Ectodermal cell (in vitro differentiated cells): ENCODE data around the gene CEMIP.

Source experiments
- H3K27ac ChIP-seq: 2 replicates; pipeline ENCODE4 v1.7.0; 2013; ENCODE audit warnings: mild to moderate bottlenecking, low read depth, low read length; ENCODE audit not compliant: insufficient read depth, poor library complexity, severe bottlenecking
- H3K27me3 ChIP-seq: 2 replicates; pipeline ENCODE4 v1.7.0; 2013; ENCODE audit warnings: mild to moderate bottlenecking, low read length; ENCODE audit not compliant: insufficient read depth, control insufficient read depth, poor library complexity, severe bottlenecking
- H3K36me3 ChIP-seq: one replicate; pipeline ENCODE4 v1.7.0; 2013; ENCODE audit warnings: low read length; ENCODE audit not compliant: control insufficient read depth, insufficient read depth
- H3K4me1 ChIP-seq: one replicate; pipeline ENCODE4 v1.7.0; 2013; ENCODE audit warnings: low read length; ENCODE audit not compliant: control insufficient read depth, insufficient read depth
- H3K4me3 ChIP-seq: 2 replicates; pipeline ENCODE4 v1.7.0; 2013; ENCODE audit warnings: low read depth, low read length, control low read depth; ENCODE audit not compliant: insufficient read depth
- H3K9me3 ChIP-seq: 2 replicates; pipeline ENCODE4 v1.7.0; 2013; ENCODE audit warnings: mild to moderate bottlenecking, low read length, moderate library complexity; ENCODE audit not compliant: control insufficient read depth
- WGBS, 2 experiments: methylation state at CpG; one replicate each; pipeline ENCODE4 v1.1.7; 2013; ENCODE audit warnings: missing lambda C conversion rate in 2 of 2; 5-methylcytosine and 5-hydroxymethylcytosine counted together

Gene CEMIP

DNA sequence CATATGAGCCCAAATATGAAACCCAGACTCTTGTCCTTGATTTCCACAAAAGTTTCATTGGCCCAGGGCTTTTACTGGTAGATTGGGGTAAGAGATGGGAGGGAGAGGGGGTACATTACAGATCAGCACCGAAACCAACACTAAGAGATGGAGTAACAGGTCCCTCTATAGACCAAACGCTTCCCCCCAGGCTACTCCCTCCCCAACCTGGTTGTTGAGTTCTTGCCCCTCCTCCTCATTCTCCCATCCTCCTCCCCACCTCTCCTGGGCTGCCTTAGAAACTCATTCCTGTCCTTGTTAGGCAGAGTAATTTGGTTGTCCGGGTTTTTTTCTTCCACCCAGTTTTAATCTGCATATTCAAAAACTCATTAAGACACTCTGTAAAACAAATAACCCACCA, 136.3 kb downstream of the CEMIP start:
- Histone ChIP-seq H3K9me3 (no peaks in the 10 kb centered on the region), H3K27ac (no peak overlapping the region)

DNA sequence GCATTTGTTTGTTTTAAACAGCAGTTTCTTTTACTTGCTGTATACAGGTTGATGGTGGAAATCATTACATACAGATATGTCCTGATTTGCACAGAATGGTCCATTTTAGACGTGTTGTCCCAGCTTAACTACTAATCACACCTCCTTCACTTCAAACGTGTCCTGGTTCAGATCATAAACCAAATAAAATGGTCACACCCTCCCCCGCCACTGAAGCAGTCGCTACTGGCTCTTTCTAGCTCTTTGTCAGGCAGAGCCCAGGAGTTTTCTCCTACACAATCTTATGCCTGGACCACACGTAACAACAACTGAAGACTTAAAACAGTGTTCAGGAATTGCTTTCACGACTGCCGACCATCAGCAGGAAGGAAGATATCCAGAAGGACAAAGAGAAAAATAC, 136.9 kb downstream of the CEMIP start:
- H3K4me3 ChIP-seq, result no peak overlapping the region
- no peak overlapping the region for H3K27ac ChIP-seq
- H3K9me3 ChIP-seq, result no peaks in the 10 kb centered on the region
- no peaks in the 10 kb centered on the region for H3K36me3 ChIP-seq
- H3K27me3 ChIP-seq, result no peaks in the 10 kb centered on the region
- H3K4me1 ChIP-seq, result no peaks in the 10 kb centered on the region
- 70 to 72% methylated on average over 7 of the region's 7 CpGs for WGBS, 2 experiments

More for the DNA sequence above, 136.3 kb downstream of the CEMIP start:
- H3K36me3 ChIP-seq, result no peaks in the 10 kb centered on the region
- 25 to 28% methylated on average over 3 of the region's 3 CpGs for WGBS, 2 experiments
- no peak overlapping the region for H3K4me3 ChIP-seq
- H3K4me1 ChIP-seq, result no peaks in the 10 kb centered on the region
- no peaks in the 10 kb centered on the region for H3K27me3 ChIP-seq

DNA sequence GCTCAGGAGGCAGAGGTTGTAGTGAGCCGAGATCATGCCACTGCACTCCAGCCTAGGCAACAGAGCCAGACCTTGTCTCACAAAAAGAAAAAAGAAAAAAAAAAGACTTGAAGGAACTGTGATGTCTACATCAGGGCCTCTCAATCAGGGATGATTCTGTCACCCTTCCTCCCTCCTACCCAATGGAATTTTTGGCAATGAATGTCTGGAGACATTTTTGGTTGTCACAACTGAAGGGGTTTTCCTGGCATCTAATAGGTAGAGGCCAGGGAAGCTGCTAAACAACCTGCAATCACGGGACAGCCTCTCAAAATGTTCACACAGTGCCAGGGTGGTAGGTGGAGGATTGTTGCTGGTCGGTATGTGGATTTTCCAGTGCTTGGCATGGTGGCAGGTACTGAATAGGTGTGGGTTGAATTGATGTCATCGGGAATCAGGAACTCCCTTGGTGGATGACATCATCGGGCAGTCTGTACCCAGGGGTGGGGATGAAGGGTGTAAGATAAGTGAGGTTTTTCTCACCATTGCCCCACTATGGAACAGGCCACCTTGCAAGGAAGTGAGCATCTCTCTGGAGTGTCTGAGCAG, 139.1 kb downstream of the CEMIP start:
- H3K4me3 ChIP-seq, result no peak overlapping the region
- no peaks in the 10 kb centered on the region for H3K9me3 ChIP-seq
- H3K4me1 ChIP-seq, result no peaks in the 10 kb centered on the region
- H3K27me3 ChIP-seq, result no peaks in the 10 kb centered on the region
- WGBS, 2 experiments, result 94% methylated on average over 5 of the region's 5 CpGs
- no peaks in the 10 kb centered on the region for H3K36me3 ChIP-seq
- no peak overlapping the region for H3K27ac ChIP-seq

DNA sequence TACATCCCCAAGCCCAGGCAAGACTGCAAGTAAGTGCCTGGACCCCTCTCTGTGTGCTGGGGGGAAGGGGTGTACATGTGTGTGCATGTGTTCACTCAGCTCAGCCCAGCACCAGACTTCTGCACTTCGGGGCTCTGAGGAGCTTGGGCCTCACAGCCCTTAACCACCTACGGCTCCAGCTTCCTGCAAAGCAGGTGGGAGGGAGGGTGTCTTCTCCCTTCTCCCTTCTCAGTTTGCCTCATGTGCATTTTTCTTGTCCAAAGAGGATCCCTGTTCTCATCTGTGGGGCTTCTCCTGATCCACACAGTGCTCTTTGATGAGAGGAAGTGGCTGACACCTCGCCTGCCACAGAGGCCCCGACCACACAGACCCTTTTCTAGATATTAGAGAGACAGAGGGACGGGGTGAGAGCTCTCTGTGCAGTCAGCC, 141.1 kb downstream of the CEMIP start:
- WGBS, 2 experiments, result 89 to 91% methylated on average over 5 of the region's 5 CpGs
- no peak overlapping the region for H3K27ac ChIP-seq
- no peaks in the 10 kb centered on the region for H3K36me3 ChIP-seq

GRCh38 chr15:80921736-80922410, 142.7 kb downstream of the CEMIP start:
- Histone ChIP-seq H3K4me3 (no peak overlapping the region), H3K27ac (no peak overlapping the region), H3K36me3 (no peaks in the 10 kb centered on the region), H3K4me1 (no peaks in the 10 kb centered on the region), H3K9me3 (no peaks in the 10 kb centered on the region), H3K27me3 (no peaks in the 10 kb centered on the region)
- WGBS, 2 experiments, result 93 to 94% methylated on average over 20 of the region's 20 CpGs

More for the DNA sequence above, 141.1 kb downstream of the CEMIP start:
- H3K4me3 ChIP-seq, result no peak overlapping the region
- H3K9me3 ChIP-seq, result no peaks in the 10 kb centered on the region
- no peaks in the 10 kb centered on the region for H3K27me3 ChIP-seq
- no peaks in the 10 kb centered on the region for H3K4me1 ChIP-seq

DNA sequence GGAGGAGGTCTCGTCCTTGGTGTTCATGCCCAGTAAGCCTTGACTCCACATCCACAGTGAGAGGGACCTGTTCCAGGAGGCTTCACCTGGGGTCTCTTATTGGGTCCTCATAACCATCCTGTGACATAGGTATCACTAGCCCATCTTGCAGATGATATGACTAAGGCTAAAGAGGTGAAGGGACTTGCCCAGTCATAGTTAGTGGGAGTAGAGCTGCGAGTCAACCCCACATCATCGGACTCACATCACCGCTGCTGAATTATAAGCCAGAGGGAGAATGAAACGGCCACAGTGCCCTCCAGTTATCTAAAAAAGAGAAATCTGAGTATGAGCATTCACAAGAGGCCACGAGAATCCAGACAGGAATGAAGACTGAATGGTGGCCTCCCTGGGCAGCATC, 144.5 kb downstream of the CEMIP start:
- Histone ChIP-seq H3K4me1 (no peaks in the 10 kb centered on the region), H3K27me3 (no peaks in the 10 kb centered on the region), H3K4me3 (no peak overlapping the region), H3K9me3 (no peaks in the 10 kb centered on the region), H3K27ac (no peak overlapping the region), H3K36me3 (no peaks in the 10 kb centered on the region)
- WGBS, 2 experiments, result 91 to 95% methylated on average over 6 of the region's 6 CpGs

- Histone ChIP-seq H3K27me3 (no peaks in the 10 kb centered on the region), H3K9me3 (no peaks in the 10 kb centered on the region), H3K4me3 (no peak overlapping the region), H3K4me1 (no peaks in the 10 kb centered on the region), H3K36me3 (no peaks in the 10 kb centered on the region), H3K27ac (no peak overlapping the region)
- WGBS, 2 experiments, result 94 to 96% methylated on average over 4 of the region's 4 CpGs
Observed at GRCh38 chr15:80924278-80924677, 145.1 kb downstream of the CEMIP start.

DNA sequence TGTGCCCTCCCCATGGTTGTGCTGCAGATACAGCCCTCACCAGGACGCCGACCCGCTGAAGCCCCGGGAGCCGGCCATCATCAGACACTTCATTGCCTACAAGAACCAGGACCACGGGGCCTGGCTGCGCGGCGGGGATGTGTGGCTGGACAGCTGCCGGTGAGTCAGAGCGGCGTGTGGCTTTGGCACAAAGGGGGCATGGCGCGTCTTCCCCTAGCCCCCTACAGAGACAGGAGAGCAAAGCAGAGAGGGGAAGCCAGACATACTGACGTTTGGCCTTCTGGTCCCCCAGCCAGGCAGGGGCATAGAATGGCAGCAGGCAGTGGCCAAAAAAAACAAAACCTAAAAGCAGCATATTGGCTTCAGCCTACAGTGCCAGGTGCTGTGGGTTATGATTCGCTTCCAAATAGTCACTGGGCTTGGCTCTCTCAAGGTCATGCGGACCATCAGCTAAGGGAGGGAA, 146.5 kb downstream of the CEMIP start:
- Histone ChIP-seq H3K4me3 (no peak overlapping the region), H3K27me3 (no peaks in the 10 kb centered on the region), H3K27ac (no peak overlapping the region), H3K4me1 (no peaks in the 10 kb centered on the region), H3K36me3 (no peaks in the 10 kb centered on the region), H3K9me3 (no peaks in the 10 kb centered on the region)
- 95 to 96% methylated on average over 17 of the region's 17 CpGs for WGBS, 2 experiments

GRCh38 chr15:80926126-80926525, 147.0 kb downstream of the CEMIP start:
- Histone ChIP-seq H3K36me3 (no peaks in the 10 kb centered on the region), H3K27ac (no peak overlapping the region), H3K4me3 (no peak overlapping the region)

GRCh38 chr15:80929225-80929624, 150.1 kb downstream of the CEMIP start:
- H3K4me3 ChIP-seq, result no peak overlapping the region
- no peaks in the 10 kb centered on the region for H3K36me3 ChIP-seq

More at GRCh38 chr15:80926126-80926525, 147.0 kb downstream of the CEMIP start:
- Histone ChIP-seq H3K9me3 (no peaks in the 10 kb centered on the region), H3K4me1 (no peaks in the 10 kb centered on the region), H3K27me3 (no peaks in the 10 kb centered on the region)
- WGBS, 2 experiments, result 95 to 96% methylated on average over 3 of the region's 3 CpGs

More at GRCh38 chr15:80929225-80929624, 150.1 kb downstream of the CEMIP start:
- no peaks in the 10 kb centered on the region for H3K27me3 ChIP-seq
- no peaks in the 10 kb centered on the region for H3K9me3 ChIP-seq
- no peaks in the 10 kb centered on the region for H3K4me1 ChIP-seq
- 93 to 94% methylated on average over 4 of the region's 4 CpGs for WGBS, 2 experiments
- no peak overlapping the region for H3K27ac ChIP-seq
